Measurements from ENCODE around the gene TMEM87A. TPM values are rescaled to one million over a fixed set of nuclear protein-coding genes. Genes with fewer than 3 reads are reported as not detected.

TMEM87A gene
- total RNA-seq (2021; fragmentation: NEBNext Ultra II Directional; extraction: Animal tissue kit (Norgen Biotek cat#: 25700)): 32.9 and 33.1 TPM in 2 replicates
- 11.0 and 15.2 TPM in 2 replicates for polyA plus RNA-seq (2011; rRNA removed)
- 16.5 TPM for polyA plus RNA-seq (2011; cell fraction: cytosol; rRNA removed)
- polyA plus RNA-seq (2011; cell fraction: nucleus; rRNA removed): 11.0 TPM
- 18.8 to 23.9 TPM (median 21.1 TPM) in 4 replicates for polyA plus RNA-seq (2012, experiment 1 of 2)
- polyA plus RNA-seq (2012, experiment 2 of 2): 2.2 TPM
- polyA plus RNA-seq (2013, experiment 1 of 2): 78.8 TPM
- polyA plus RNA-seq (2013, experiment 2 of 2): 78.8 TPM
- polyA minus RNA-seq (2011; rRNA and poly(A)+ RNA removed): 20.2 and 26.1 TPM in 2 replicates
- polyA minus RNA-seq (2011; cell fraction: cytosol; rRNA and poly(A)+ RNA removed): 19.7 TPM
- 25.4 TPM for polyA minus RNA-seq (2011; cell fraction: nucleus; rRNA and poly(A)+ RNA removed)
- long read RNA-seq, experiment 1, transcript TMEM87A-202 (20 exons, 3,109 nt): major isoform, 6 of 36 reads
- long read RNA-seq, experiment 1, partial matches to known transcripts: 11 of 36 reads
- long read RNA-seq, experiment 1, other reads (novel, unspliced or antisense): 18 of 36 reads
- long read RNA-seq, experiment 2, transcript TMEM87A-202 (20 exons, 3,109 nt): major isoform, 32 of 68 reads
- long read RNA-seq, experiment 2, partial matches to known transcripts: 13 of 68 reads
- long read RNA-seq, experiment 2, other reads (novel, unspliced or antisense): 18 of 68 reads

- Histone ChIP-seq H3K4ac (replicated peaks; ENCODE audit: insufficient read length, low read depth, low read length) (peak within 1 kb of the TSS; percentile 95), H3K79me2 (ENCODE audit: control insufficient read depth in 1 of 2, insufficient read depth in 2 of 2, low read length in 2 of 2) (peaks cover 5 to 44% of the 10 kb centered on the region in 2 experiments)
- CTCF ChIA-PET (ENCODE audit: partially characterized antibody): interaction anchor here (0.6 to 0.7 kb wide), 2 partner anchors 112 to 750 kb away, joined by 3 read pairs; no protein-coding TSS in a partner anchor
These were observed at the start of gene TMEM87A, which contains the start of gene GANC for GRCh38 chr15:42272939-42273899. TSS of gene TMEM87A (minus strand) at chr15:42273433. CDS start at chr15:42273398, 35 bp downstream. TSS of gene GANC (plus strand) at chr15:42273201. CDS start at chr15:42274482, 1,281 bp downstream.

More at GRCh38 chr15:42272939-42273899, at the start of gene TMEM87A, which contains the start of gene GANC:
- 1% methylated on average over 52 of the region's 52 CpGs; no CpG with 5 or more reads in 1 of the 2 experiments for WGBS, 2 experiments (ENCODE audit: extremely low coverage in 1 of 2, insufficient coverage in 1 of 2, insufficient read length in 1 of 2, insufficient replicate concordance in 2 of 2, low coverage in 1 of 2, low lambda C conversion rate in 2 of 2, missing lambda C conversion rate in 1 of 2)
- H2AK5ac ChIP-seq (ENCODE audit: low read depth, low read length): no peak within 1 kb of the TSS
- FAIRE-seq: peak; percentile 45
- H2BK120ac ChIP-seq (replicated peaks; ENCODE audit: low read depth, low read length): peak within 1 kb of the TSS; percentile 62
- peak within 1 kb of the TSS; percentile 94 to 99 (median 96) for H3K9ac ChIP-seq (replicated peaks in 1 of 4; ENCODE audit: extremely low read depth in 1 of 4, low read depth in 3 of 4, low read length in 3 of 4)
- H3K4me3 ChIP-seq (ENCODE audit: extremely low read depth in 1 of 4, insufficient read depth in 2 of 4, low read depth in 3 of 4, low read length in 4 of 4): peak within 1 kb of the TSS; percentile 64 to 98 (median 92)
- H3K18ac ChIP-seq (ENCODE audit: extremely low read depth, low read length): peak within 1 kb of the TSS; percentile 94
- peaks cover 0 to 2% (median 0%) of the 10 kb centered on the region in 4 experiments; a peak in 1 of 8 replicates for H3K36me3 ChIP-seq (ENCODE audit: control insufficient read depth in 2 of 4, insufficient read depth in 4 of 4, low read length in 3 of 4)
- peak within 1 kb of the TSS; percentile 99 for H4K91ac ChIP-seq (replicated peaks; ENCODE audit: insufficient read length, low read length)
- H2AFZ ChIP-seq (ENCODE audit: low read length): peak within 1 kb of the TSS; percentile 92; the same call in 1 of the 2 replicates
- H3K79me1 ChIP-seq (ENCODE audit: low read depth, low read length): no peaks in the 10 kb centered on the region
- H4K8ac ChIP-seq (ENCODE audit: extremely low read depth, insufficient read depth, low read length): peak within 1 kb of the TSS; percentile 99
- no peak within 1 kb of the TSS for H3K23ac ChIP-seq (ENCODE audit: insufficient read length)
- H3K14ac ChIP-seq (ENCODE audit: insufficient read length): no peak within 1 kb of the TSS
- peaks cover 0 to 1% of the 10 kb centered on the region in 2 experiments for H4K20me1 ChIP-seq (replicated peaks in 1 of 2; ENCODE audit: control insufficient read depth in 1 of 2, insufficient read depth in 2 of 2, low read length in 2 of 2)
- H3K9me3 ChIP-seq (ENCODE audit: insufficient read depth in 2 of 2, low read depth in 1 of 2, low read length in 1 of 2): no peaks in the 10 kb centered on the region
- H4K5ac ChIP-seq (ENCODE audit: insufficient read length, low read depth, low read length): peak within 1 kb of the TSS; percentile 100
- peak within 1 kb of the TSS; percentile 97; the same call in 1 of the 2 replicates for H2BK15ac ChIP-seq (ENCODE audit: low read length)
- peak within 1 kb of the TSS; percentile 94 for H2BK5ac ChIP-seq (ENCODE audit: low read depth, low read length)
- H3K56ac ChIP-seq (replicated peaks; ENCODE audit: insufficient read length, low read depth, low read length): peak within 1 kb of the TSS; percentile 98
- POLR2A ChIA-PET (ENCODE audit: partially characterized antibody): interaction anchor here (0.6 to 3.5 kb wide), 18 partner anchors 9 to 618 kb away, joined by 3 to 27 read pairs (median 3); partner anchors contain the start of genes SNAP23, VPS39 and ZNF106
- H3K23me2 ChIP-seq (ENCODE audit: low read depth, low read length): peaks cover 6% of the 10 kb centered on the region
- H2BK12ac ChIP-seq (ENCODE audit: low read depth, low read length): peak within 1 kb of the TSS; percentile 91; the same call in 1 of the 2 replicates
- H3K4me2 ChIP-seq (ENCODE audit: insufficient read depth in 1 of 2, low read depth in 2 of 2, low read length in 2 of 2): peak within 1 kb of the TSS; percentile 80 to 81
- H3K4me1 ChIP-seq (replicated peaks in 1 of 4; ENCODE audit: control insufficient read depth in 3 of 4, insufficient read depth in 4 of 4, low read length in 3 of 4): peaks cover 0 to 10% (median 3%) of the 10 kb centered on the region in 4 experiments; a peak in 3 of 7 replicates
- H3K27ac ChIP-seq (ENCODE audit: low read depth, low read length): peak within 1 kb of the TSS; percentile 99
- DNase-seq (ENCODE audit: low read depth in 1 of 2, low spot score in 2 of 2): peak; percentile 89 to 96
- H3K27me3 ChIP-seq (replicated peaks in 1 of 4; ENCODE audit: control insufficient read depth in 3 of 4, extremely low read depth in 1 of 4, insufficient read depth in 3 of 4, low read length in 3 of 4): no peaks in the 10 kb centered on the region
- H2BK20ac ChIP-seq (ENCODE audit: low read length): no peak within 1 kb of the TSS
